Measurements from ENCODE around the gene SPRED2. TPM values are rescaled to one million over a fixed set of nuclear protein-coding genes. Genes with fewer than 3 reads are reported as not detected.

SPRED2 gene
- total and polyA plus RNA-seq, 8 donors = 6.4 to 23.3 (median 11.5) TPM

DNA sequence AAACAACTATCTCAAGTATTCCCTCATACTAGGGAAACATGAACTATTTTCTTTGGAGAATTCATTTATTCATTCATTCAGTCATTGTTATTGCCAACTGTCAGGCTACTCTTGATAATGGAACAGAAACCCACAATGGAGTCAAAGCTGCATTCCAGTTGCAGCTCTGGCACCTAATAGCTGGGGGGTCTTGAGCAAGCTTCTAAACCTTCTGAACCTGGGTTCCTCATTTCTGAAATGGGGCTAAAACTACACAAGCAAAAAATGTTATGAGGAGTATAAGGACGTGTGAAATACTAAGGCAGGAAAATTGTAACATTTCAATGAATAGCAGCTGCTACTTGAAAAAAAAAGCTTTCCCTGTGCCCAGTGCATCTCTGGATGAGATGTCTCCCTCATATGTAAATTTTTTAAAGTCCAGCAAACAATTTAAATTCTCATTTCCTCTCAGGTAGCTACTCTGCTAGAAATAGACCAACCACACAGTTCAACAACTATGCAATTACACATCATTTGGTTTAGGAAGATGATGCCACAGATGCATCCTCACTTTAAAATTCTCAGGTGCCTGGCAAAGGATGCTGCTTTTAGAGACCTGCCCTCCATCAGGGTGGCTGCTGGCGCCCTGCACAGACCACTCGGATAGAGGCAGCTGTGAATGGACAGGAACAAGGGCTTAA, 38.5 kb downstream of the SPRED2 start:
- no peak for DNase-seq
- H3K4me3 ChIP-seq = no peak overlapping the region
- H3K36me3 ChIP-seq = no peaks in the 10 kb centered on the region
- no peaks in the 10 kb centered on the region for H3K27me3 ChIP-seq
- intact Hi-C loops (cut with DNase I; ENCODE audit: low total_unique reads) = no loop called here
- peaks cover 36 to 52% (median 41%) of the 10 kb centered on the region in 4 donors for H3K4me1 ChIP-seq
- 67 to 77% (median 69%) methylated on average over 3 of the region's 3 CpGs for WGBS, 5 donors
- TF ChIP-seq EP300 (IDR thresholded peaks at IDR 0.05) (no peak), POLR2AphosphoS5 (IDR thresholded peaks at IDR 0.05) (no peak), POLR2A (IDR thresholded peaks at IDR 0.05) (no peak)
- TF ChIP-seq, protein P1, sequence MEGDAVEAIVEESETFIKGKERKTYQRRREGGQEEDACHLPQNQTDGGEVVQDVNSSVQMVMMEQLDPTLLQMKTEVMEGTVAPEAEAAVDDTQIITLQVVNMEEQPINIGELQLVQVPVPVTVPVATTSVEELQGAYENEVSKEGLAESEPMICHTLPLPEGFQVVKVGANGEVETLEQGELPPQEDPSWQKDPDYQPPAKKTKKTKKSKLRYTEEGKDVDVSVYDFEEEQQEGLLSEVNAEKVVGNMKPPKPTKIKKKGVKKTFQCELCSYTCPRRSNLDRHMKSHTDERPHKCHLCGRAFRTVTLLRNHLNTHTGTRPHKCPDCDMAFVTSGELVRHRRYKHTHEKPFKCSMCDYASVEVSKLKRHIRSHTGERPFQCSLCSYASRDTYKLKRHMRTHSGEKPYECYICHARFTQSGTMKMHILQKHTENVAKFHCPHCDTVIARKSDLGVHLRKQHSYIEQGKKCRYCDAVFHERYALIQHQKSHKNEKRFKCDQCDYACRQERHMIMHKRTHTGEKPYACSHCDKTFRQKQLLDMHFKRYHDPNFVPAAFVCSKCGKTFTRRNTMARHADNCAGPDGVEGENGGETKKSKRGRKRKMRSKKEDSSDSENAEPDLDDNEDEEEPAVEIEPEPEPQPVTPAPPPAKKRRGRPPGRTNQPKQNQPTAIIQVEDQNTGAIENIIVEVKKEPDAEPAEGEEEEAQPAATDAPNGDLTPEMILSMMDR (IDR thresholded peaks at IDR 0.05) = no peak
- no peaks in the 10 kb centered on the region for H3K9me3 ChIP-seq
- H3K27ac ChIP-seq = no peak overlapping the region

DNA sequence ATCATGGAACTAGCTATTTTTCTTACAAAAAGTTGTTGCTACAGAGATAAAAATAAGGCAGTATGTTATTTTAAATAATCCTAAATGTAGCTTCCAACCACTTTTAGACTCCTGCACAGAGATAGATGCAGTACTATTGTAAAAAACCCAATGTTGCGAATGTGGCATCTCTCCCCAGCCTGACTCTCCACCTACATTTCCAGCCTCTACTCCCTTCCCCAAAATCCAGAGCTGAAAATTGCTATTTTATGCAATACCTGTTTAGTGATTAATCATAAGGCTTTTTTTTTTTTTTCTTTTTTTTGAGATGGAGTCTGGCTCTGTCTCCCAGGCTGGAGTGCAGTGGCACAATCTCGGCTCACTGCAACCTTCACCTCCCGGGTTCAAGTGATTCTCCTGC, 39.4 kb downstream of the SPRED2 start:
- no peaks in the 10 kb centered on the region for H3K27me3 ChIP-seq
- H3K36me3 ChIP-seq = no peaks in the 10 kb centered on the region
- DNase-seq = no peak
- H3K4me1 ChIP-seq = peaks cover 41 to 50% (median 45%) of the 10 kb centered on the region in 4 donors
- no peak overlapping the region for H3K4me3 ChIP-seq
- no peak for TF ChIP-seq POLR2A (IDR thresholded peaks at IDR 0.05)
- 88 to 95% (median 91%) methylated on average over 2 to 3 of the region's 3 CpGs for WGBS, 5 donors
- H3K9me3 ChIP-seq = no peaks in the 10 kb centered on the region
- intact Hi-C loops (cut with DNase I; ENCODE audit: low total_unique reads) = no loop called here
- H3K27ac ChIP-seq = no peak overlapping the region

DNA sequence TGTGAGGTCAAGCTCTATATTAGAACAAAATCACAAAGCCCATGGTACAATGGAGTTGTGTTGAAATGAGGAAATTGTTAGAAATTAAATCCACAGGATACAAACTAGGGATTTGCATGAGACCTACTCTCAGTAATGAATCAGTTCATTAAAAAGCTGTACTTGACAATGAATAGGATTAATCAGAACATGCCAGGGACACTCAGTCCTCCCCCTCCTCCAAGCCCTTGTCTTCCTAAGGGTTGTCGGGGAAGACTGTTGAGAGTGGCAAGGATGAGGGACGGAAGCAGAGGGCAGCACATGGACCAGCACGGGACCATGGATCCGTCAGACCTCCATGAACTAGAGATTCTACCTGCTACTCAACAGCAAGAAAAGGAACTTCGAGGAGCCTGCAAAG, 39.8 kb downstream of the SPRED2 start:
- Histone ChIP-seq H3K4me3 (no peak overlapping the region), H3K27ac (no peak overlapping the region), H3K4me1 (peaks cover 40 to 46% (median 43%) of the 10 kb centered on the region in 4 donors), H3K27me3 (no peaks in the 10 kb centered on the region), H3K36me3 (no peaks in the 10 kb centered on the region), H3K9me3 (no peaks in the 10 kb centered on the region)
- DNase-seq = no peak
- intact Hi-C loops (cut with DNase I; ENCODE audit: low total_unique reads) = no loop called here
- no peak for TF ChIP-seq POLR2A (IDR thresholded peaks at IDR 0.05)
- no peak for TF ChIP-seq POLR2AphosphoS5 (IDR thresholded peaks at IDR 0.05)
- TF ChIP-seq, protein P1 (IDR thresholded peaks at IDR 0.05) = no peak
- no peak for TF ChIP-seq EP300 (IDR thresholded peaks at IDR 0.05)
- WGBS, 5 donors = 88 to 94% (median 90%) methylated on average over 5 of the region's 5 CpGs

DNA sequence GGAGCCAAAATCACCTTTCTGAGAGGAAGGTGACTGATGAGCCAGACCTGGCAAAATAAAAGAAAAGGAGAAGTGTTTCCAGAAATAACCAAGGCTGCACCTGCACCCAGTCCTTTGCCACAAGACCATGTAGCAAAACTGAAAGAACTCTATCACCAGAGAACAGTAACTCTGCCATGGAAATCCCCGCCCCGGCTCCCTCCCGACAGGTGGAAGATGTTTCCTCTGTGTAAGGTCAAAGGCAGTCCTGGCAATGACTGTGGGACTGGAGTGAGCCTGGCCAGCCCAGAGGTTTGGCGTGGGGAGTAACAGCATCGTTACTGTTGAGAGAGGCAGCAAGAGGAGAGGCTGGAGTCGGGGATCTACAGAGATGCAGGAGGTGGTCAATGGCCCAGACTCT, 42.3 kb downstream of the SPRED2 start:
- peaks cover 18 to 33% (median 31%) of the 10 kb centered on the region in 4 donors for H3K4me1 ChIP-seq
- DNase-seq = peak in 1 of 2 donors; percentile 66
- 31 to 44% (median 37%) methylated on average over 6 of the region's 6 CpGs for WGBS, 5 donors
- H3K4me3 ChIP-seq = no peak overlapping the region
- intact Hi-C loops (cut with DNase I; ENCODE audit: low total_unique reads) = no loop called here
- H3K9me3 ChIP-seq = no peaks in the 10 kb centered on the region
- H3K36me3 ChIP-seq = no peaks in the 10 kb centered on the region
- H3K27me3 ChIP-seq = no peaks in the 10 kb centered on the region
- TF ChIP-seq POLR2A (IDR thresholded peaks at IDR 0.05) = no peak
- no peak for TF ChIP-seq POLR2AphosphoS5 (IDR thresholded peaks at IDR 0.05)
- TF ChIP-seq, protein P1 (IDR thresholded peaks at IDR 0.05) = no peak
- no peak for TF ChIP-seq EP300 (IDR thresholded peaks at IDR 0.05)
- peak overlapping the region in 2 of 5 donors; percentile 10 to 35 for H3K27ac ChIP-seq

DNA sequence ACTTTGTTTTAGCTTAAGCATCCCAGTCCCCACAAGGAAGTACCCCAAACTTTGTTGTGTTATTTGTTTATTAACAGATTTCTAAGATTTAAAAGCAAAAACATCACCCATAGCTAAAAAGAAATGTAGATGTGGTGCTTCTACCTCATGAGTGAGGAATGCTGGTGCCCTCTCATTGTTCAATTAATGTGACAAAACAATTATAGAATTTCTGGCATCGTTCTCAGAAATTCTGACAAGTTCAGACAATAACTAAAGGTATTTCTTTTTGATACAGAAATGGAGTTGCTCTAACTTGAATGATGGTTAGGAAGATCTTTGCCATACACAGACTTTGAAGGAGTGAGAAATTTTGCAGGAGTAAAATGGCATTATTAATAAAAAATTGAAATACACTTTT, 42.9 kb downstream of the SPRED2 start:
- 73 to 88% (median 87%) methylated on average over 1 of the region's 1 CpG for WGBS, 5 donors
- H3K4me3 ChIP-seq = no peak overlapping the region
- no peaks in the 10 kb centered on the region for H3K27me3 ChIP-seq
- TF ChIP-seq EP300 (IDR thresholded peaks at IDR 0.05) = no peak
- TF ChIP-seq, protein P1 (IDR thresholded peaks at IDR 0.05) = no peak
- no peak for TF ChIP-seq POLR2AphosphoS5 (IDR thresholded peaks at IDR 0.05)
- TF ChIP-seq POLR2A (IDR thresholded peaks at IDR 0.05) = no peak
- DNase-seq = no peak
- intact Hi-C loops (cut with DNase I; ENCODE audit: low total_unique reads) = no loop called here
- H3K36me3 ChIP-seq = no peaks in the 10 kb centered on the region
- peaks cover 19 to 40% (median 28%) of the 10 kb centered on the region in 4 donors for H3K4me1 ChIP-seq
- H3K27ac ChIP-seq = no peak overlapping the region
- no peaks in the 10 kb centered on the region for H3K9me3 ChIP-seq

Measured in stomach (tissue), 9 donors.